COLO829 (cell line): ENCODE data around the gene GUCY1A2.
"Not testable (repeated sequence)": the region's sequence is repeated elsewhere in the genome, so short reads cannot be mapped to it uniquely, and the experiment has no call there.

ENCODE experiments used
- DNase-seq: peaks from one replicate; pipeline ENCODE4 v3.0.0; 2012; ENCODE audit warnings: low spot score

Gene GUCY1A2

DNA sequence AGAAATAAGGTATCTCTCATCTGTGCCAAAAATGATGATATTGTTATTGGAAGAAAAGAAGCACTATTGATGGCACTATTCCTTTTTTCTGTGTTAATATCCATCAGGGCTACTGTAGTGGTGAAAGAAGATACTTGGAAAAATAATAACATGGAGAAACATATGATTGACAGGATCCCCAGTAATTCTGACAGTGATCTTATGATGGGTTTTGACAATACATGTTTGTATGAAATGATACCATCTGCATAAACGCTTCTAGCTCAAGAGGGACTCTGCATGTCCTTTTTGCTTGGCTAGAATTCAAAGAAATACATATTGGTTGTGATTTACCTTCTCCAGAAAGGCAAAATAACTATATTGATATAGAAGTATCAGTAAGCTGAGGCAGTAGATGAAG is 178.1 kb downstream of the GUCY1A2 start:
- DNase-seq = no peak

DNA sequence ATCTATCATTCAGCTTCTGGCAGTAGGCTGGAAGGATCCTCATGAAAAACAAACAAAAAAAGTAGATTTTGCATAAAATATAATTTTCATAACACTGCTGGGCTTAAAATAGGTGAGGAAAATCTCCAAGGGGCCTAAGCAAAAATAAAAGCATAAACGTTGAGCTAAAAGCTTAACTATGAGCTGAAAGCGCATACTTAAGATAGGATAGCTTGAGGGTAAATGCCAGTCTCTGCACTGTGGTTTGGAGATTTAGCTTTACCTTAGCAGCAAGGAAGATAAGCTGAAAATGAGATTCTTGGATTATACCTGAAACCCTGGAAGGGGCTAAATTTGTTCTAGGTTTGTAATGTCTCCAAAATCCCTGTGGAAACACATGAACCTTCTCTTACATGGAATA is 183.7 kb downstream of the GUCY1A2 start:
- no peak for DNase-seq

- DNase-seq = no peak
Measured at GRCh38 chr11:106828976-106829375, 189.3 kb downstream of the GUCY1A2 start.

DNA sequence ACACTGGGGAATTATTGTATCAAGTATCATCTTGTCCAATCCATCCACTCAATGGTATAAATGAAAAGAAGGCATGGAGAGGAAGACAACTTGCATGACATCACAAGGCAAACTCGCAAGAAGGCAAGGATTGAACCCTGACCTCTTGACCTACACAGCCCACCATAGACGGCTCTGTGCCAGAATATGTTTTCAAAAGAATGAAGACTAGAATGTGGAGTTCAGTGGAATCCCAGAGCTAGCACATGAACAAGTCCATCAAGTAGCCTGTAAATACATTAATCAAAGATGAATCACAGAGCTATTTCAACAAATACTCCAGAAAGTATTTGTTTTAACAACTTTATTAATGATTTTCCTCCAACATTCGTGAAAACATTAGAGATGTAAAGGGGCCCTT is 189.7 kb downstream of the GUCY1A2 start:
- no peak for DNase-seq

GRCh38 chr11:106827687-106828086 is 190.6 kb downstream of the GUCY1A2 start:
- no peak for DNase-seq

GRCh38 chr11:106826558-106826957 is 191.7 kb downstream of the GUCY1A2 start:
- DNase-seq = not testable (repeated sequence)

DNA sequence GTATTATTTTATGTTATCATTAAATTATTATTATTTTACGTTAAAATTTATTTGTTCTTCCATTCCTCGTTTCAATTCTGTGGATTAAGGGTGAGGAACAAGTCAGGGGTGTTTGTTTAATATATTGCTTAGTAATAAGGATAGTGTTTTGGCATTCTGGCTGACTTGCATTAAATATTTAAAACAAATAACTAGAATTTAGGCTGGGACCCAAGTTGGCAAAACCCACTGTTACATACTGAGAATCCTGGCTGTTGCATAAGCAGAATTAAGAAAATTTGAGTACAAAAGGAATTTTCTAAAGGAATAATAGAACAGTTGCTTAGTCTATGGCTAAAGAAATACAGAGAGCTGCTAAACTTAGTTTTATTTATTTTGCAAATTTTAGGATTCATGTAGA is 196.4 kb downstream of the GUCY1A2 start:
- DNase-seq = no peak

GRCh38 chr11:106821291-106821690 is 197.0 kb downstream of the GUCY1A2 start:
- no peak for DNase-seq

DNA sequence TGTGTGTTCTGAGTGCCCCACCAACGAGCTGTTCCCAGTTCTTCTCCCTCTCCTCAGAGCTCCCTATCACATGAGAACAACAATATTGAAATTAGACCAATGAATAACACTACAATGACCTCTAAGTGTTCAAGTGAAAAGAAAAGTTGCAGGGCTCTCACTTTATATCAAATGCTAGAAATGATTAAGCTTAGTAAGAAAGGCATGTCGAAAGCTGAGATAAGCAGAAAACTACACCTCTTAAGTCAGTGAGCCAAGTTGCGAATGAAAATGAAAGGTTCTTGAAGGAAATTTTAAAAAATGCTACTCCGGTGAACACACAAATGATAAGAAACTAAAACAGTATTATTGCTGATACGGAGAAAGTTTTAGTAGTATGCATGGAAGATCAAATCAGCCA is 199.8 kb downstream of the GUCY1A2 start:
- no peak for DNase-seq

DNA sequence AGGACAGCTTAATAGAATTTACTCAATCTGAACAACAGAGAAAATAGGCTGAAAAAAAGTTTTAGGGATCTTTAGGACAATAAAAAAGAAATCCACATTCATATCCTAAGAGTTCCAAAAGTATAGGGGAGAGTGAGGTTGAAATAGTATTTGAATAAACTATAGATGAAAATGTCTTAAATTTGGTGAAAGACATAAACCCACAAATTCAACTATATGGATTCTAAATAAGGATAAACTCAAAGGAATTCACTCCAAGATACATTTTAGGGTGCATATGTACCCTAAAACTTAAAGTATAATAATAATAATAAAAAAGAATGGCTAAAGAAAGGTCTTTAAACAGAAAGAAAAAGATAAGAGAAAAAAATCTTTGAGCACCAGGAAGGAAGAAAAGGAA is 203.1 kb downstream of the GUCY1A2 start:
- no peak for DNase-seq

DNA sequence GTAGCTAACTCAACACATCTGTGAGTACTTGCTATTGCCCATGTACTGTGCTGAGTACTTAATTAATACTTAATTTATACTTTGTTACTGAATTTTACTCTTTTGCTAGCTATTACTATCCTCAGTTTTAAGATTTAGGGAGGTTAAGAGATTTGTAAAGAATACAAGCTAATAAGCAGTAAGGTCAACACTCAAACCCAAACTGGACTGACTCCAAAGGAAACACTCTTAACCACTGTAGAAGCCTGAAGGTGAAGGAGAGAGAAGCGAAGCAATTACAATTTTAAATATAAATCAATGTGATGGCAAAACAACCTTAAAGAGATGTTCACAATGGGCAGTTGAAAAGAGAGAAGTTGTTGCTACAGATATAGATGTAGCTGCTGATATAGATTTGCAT is 204.5 kb downstream of the GUCY1A2 start:
- DNase-seq = no peak

GRCh38 chr11:106794058-106794457 is 224.2 kb downstream of the GUCY1A2 start:
- DNase-seq = no peak

- no peak for DNase-seq
Measured at GRCh38 chr11:106789406-106789805, 228.9 kb downstream of the GUCY1A2 start.

DNA sequence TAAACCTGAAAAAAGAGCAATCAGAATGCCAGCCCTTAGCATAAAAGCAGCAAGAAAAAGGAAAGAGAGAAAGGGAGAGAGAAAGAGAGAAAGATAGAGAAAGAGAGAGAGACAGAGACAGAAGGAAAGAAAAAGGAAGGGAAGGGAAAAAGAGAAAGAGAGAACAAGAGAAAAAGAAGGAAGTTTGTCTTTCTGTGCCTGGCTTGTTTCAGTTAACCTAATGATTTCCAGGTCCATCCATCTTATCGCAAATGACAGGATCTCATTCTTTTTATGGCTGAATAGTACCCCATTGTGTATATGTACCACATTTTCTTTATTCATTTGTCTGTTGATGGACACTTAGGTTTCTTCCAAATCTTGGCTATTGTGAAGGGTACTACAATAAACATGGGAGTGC is 230.8 kb downstream of the GUCY1A2 start:
- no peak for DNase-seq

DNA sequence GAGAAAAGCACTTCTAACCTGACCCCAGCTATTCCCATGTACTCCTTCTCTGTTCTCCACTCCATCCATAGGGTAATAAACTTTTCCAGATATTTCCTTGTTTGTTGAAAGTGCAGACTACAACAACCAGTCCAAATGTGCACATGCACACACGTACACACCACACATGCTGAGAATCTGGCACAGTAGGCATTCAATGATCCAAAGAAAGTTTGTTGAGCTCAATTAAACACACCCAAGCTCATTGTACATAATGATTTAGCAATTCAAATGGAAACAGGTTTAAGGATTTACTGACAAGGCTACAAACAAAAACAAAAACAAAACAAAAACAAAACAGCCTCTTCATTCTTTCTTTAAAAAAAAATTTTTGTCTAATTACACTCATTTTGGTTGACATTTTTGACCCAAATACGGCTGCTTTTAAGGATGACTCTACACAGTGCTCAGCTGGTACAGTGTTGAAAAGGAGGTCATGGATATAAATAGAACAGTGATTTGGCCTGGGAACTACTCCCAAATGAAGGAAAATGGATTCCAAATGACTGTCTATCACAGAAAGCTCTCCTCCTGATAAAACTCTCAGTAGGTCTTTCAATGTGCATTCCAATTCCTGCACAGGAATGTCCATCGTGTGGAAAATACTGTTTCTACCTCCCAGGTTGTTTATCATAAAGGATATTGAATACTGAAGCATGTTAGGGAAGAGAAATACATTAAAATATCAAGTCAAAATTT is 232.2 kb downstream of the GUCY1A2 start:
- no peak for DNase-seq

DNA sequence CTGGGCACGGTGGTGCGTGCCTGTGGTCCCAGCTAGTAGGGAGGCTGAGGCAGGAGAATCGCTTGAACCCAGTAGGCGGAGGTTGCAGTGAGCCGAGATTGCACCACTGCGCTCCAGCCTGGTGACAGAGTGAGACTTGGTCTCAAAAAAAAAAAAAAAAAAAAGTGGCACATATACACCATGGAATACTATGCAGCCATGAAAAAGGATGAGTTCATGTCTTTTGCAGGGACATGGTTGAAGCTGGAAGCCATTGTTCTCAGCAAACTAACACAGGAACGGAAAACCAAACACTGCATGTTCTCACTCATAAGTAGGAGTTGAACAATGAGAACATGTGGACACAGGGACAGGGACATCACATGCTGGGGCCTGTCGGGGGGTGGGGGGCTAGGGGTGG is 241.0 kb downstream of the GUCY1A2 start:
- not testable (repeated sequence) for DNase-seq

- no peak for DNase-seq
Measured at GRCh38 chr11:106770489-106771085, 247.7 kb downstream of the GUCY1A2 start.

GRCh38 chr11:106765469-106766258 is 252.6 kb downstream of the GUCY1A2 start:
- no peak for DNase-seq

DNA sequence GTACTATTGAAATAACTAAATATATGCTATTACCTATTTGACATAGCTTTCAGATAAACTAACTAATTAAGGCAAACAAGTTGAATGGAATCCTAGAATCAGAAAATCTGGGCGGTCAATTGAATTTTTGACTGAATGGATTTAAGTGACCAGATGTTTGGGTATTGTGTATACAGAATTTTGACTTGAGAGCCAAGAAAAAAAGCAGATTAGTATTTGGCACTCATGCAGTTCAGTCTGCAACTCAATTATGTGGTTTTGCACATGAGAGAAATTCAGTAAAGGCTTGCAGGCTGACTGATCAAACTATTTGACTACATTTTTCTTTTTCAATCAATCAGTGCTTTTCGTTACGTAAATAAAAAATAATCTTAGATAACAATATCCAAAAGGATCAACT is 254.8 kb downstream of the GUCY1A2 start:
- DNase-seq = no peak

- no peak for DNase-seq
Measured at GRCh38 chr11:106761745-106762144, 256.5 kb downstream of the GUCY1A2 start.

DNA sequence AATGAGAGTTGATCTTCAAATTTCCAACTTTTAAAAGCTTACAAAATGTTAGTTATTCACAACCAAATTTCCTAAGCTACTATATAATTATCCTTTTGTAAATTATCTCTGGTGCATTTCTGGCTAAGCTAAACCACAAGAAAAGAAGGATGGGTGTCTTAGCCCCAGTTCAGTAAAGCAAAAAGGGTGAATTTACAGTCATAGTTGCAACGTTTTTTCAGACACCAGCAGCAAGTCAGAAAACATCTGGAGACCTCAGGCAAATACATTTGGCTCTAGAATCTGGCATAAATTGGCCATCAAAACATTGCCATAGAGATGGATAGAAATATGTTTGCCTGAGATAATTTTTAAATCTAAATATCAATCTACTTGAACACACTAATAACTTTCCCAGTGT is 257.0 kb downstream of the GUCY1A2 start:
- no peak for DNase-seq

- no peak for DNase-seq
Measured at GRCh38 chr11:106748059-106748458, 270.2 kb downstream of the GUCY1A2 start.

GRCh38 chr11:106745941-106746340 is 272.3 kb downstream of the GUCY1A2 start:
- no peak for DNase-seq
